ENCODE measurements around the gene OR51S1. TPM values are rescaled to one million over a fixed set of nuclear protein-coding genes. Genes with fewer than 3 reads are reported as not detected.

Gene OR51S1
- total RNA-seq, 4 donors from 2014 or later, result not detected

DNA sequence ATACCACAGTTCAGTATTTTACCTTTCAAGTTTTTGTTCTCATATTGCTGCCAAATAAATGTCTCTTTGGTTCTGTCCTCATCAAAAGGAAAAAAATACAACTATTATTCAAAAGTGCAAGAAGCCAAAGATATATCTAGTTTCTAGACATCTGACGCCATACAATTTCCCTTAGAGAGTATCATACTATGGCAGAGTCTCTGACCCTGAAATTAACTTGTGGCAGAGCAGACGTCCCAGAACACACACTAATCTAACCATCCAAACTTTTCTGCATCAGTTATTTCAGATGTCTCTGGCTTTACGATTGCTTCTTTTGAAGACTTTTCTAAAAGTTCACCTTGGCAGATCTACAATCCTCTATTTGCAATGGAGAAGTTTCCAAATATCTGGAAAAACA lies 35.4 kb upstream of the OR51S1 start:
- no peak for DNase-seq
- Histone ChIP-seq H3K4me1 (no peaks in the 10 kb centered on the region), H3K27ac (no peak overlapping the region), H3K4me3 (no peak overlapping the region), H3K9me3 (no peaks in the 10 kb centered on the region), H3K36me3 (no peaks in the 10 kb centered on the region), H3K27me3 (no peaks in the 10 kb centered on the region)
- TF ChIP-seq POLR2A (IDR thresholded peaks at IDR 0.05), result no peak
- TF ChIP-seq, protein P1, sequence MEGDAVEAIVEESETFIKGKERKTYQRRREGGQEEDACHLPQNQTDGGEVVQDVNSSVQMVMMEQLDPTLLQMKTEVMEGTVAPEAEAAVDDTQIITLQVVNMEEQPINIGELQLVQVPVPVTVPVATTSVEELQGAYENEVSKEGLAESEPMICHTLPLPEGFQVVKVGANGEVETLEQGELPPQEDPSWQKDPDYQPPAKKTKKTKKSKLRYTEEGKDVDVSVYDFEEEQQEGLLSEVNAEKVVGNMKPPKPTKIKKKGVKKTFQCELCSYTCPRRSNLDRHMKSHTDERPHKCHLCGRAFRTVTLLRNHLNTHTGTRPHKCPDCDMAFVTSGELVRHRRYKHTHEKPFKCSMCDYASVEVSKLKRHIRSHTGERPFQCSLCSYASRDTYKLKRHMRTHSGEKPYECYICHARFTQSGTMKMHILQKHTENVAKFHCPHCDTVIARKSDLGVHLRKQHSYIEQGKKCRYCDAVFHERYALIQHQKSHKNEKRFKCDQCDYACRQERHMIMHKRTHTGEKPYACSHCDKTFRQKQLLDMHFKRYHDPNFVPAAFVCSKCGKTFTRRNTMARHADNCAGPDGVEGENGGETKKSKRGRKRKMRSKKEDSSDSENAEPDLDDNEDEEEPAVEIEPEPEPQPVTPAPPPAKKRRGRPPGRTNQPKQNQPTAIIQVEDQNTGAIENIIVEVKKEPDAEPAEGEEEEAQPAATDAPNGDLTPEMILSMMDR (IDR thresholded peaks at IDR 0.05), result no peak

DNA sequence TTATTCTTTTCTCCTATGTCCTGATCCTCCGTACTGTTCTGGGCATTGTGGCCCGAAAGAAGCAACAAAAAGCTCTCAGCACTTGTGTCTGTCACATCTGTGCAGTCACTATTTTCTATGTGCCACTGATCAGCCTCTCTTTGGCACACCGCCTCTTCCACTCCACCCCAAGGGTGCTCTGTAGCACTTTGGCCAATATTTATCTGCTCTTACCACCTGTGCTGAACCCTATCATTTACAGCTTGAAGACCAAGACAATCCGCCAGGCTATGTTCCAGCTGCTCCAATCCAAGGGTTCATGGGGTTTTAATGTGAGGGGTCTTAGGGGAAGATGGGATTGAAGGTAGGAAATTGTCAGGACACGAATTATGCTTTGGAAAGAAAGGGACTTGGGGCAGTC lies 33.5 kb upstream of the OR51S1 start:
- no peak for TF ChIP-seq POLR2A (IDR thresholded peaks at IDR 0.05)
- TF ChIP-seq, protein P1 (IDR thresholded peaks at IDR 0.05), result no peak

DNA sequence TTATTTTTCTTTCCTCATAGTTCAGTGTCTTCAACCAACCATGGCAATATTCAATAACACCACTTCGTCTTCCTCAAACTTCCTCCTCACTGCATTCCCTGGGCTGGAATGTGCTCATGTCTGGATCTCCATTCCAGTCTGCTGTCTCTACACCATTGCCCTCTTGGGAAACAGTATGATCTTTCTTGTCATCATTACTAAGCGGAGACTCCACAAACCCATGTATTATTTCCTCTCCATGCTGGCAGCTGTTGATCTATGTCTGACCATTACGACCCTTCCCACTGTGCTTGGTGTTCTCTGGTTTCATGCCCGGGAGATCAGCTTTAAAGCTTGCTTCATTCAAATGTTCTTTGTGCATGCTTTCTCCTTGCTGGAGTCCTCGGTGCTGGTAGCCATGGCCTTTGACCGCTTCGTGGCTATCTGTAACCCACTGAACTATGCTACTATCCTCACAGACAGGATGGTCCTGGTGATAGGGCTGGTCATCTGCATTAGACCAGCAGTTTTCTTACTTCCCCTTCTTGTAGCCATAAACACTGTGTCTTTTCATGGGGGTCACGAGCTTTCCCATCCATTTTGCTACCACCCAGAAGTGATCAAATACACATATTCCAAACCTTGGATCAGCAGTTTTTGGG lies 33.0 kb upstream of the OR51S1 start, which contains the start of gene OR51T1:
Gene OR51T1, plus strand, starts transcription at position 41 of the 641 bp plus-strand sequence. Its CDS starts 0 bp downstream, at position 41.
- H3K36me3 ChIP-seq, result no peaks in the 10 kb centered on the region
- no peak for DNase-seq
- H3K4me1 ChIP-seq, result no peaks in the 10 kb centered on the region
- no peaks in the 10 kb centered on the region for H3K9me3 ChIP-seq
- TF ChIP-seq, protein P1 (IDR thresholded peaks at IDR 0.05), result no peak
- no peak for TF ChIP-seq POLR2A (IDR thresholded peaks at IDR 0.05)
- no peak within 1 kb of the TSS for H3K27ac ChIP-seq
- no peak within 1 kb of the TSS for H3K4me3 ChIP-seq
- H3K27me3 ChIP-seq, result no peaks in the 10 kb centered on the region

More for the DNA sequence above, 33.5 kb upstream of the OR51S1 start:
- no peaks in the 10 kb centered on the region for H3K4me1 ChIP-seq
- no peak overlapping the region for H3K4me3 ChIP-seq
- no peaks in the 10 kb centered on the region for H3K36me3 ChIP-seq
- DNase-seq, result no peak
- no peaks in the 10 kb centered on the region for H3K27me3 ChIP-seq
- no peak overlapping the region for H3K27ac ChIP-seq
- no peaks in the 10 kb centered on the region for H3K9me3 ChIP-seq

DNA sequence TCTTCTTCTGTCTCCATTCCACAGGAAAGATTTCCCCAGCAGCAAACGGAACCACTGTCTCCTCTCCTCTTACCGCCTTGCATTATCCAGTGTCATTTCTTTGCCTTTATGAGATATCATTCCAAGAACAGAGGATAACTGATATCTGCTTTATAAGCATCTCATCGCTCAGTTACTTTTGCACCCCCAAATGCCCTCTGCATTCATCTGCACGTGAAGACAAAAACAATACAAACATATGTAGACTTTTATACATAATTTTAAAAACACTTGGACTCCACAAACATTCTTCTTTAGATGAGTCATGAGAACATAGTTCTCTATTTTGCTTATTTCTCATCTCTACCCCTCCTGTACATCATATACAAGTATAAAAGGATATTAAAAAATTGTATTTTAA lies 32.2 kb upstream of the OR51S1 start:
- H3K9me3 ChIP-seq, result no peaks in the 10 kb centered on the region
- H3K27ac ChIP-seq, result no peak overlapping the region
- H3K4me1 ChIP-seq, result no peaks in the 10 kb centered on the region
- H3K27me3 ChIP-seq, result no peaks in the 10 kb centered on the region
- TF ChIP-seq POLR2A (IDR thresholded peaks at IDR 0.05), result no peak
- TF ChIP-seq, protein P1 (IDR thresholded peaks at IDR 0.05), result no peak
- H3K4me3 ChIP-seq, result no peak overlapping the region
- no peaks in the 10 kb centered on the region for H3K36me3 ChIP-seq
- no peak for DNase-seq

DNA sequence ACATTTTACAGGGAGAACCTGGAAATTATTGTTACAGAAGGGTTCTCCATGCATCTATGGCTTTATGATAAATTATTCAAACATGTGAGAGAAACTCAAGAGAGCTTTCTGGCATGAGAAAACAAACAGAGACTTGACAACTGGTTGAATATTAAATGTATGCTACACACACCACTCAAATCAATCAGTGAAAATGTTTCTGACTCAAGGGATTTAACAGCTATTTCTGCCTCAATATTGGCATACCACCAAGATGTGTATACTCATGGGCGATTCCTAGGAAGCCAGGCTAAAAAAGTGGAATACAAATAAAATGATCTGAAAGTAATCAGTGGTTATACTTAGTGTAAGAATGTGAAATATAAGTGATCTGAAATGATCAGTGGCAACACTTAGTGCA lies 16.8 kb upstream of the OR51S1 start:
- DNase-seq, result no peak
- H3K36me3 ChIP-seq, result no peaks in the 10 kb centered on the region
- H3K27me3 ChIP-seq, result no peaks in the 10 kb centered on the region
- H3K27ac ChIP-seq, result no peak overlapping the region
- H3K4me3 ChIP-seq, result no peak overlapping the region
- TF ChIP-seq, protein P1 (IDR thresholded peaks at IDR 0.05), result no peak
- no peak for TF ChIP-seq POLR2A (IDR thresholded peaks at IDR 0.05)
- no peaks in the 10 kb centered on the region for H3K9me3 ChIP-seq
- H3K4me1 ChIP-seq, result no peaks in the 10 kb centered on the region

Measured in Peyer's patch (tissue), 4 donors.